CD8-positive, alpha-beta memory T cell (primary cell): ENCODE results near the gene SCGB1A1. TPM values are rescaled to one million over a fixed set of nuclear protein-coding genes. Genes with fewer than 3 reads are reported as not detected.
A peak's percentile ranks its signal among the peaks of the same experiment; 100 is the strongest.
"Not testable (repeated sequence)": the region's sequence is repeated elsewhere in the genome, so short reads cannot be mapped to it uniquely, and the experiment has no call there.

ENCODE experiments used
- CTCF ChIA-PET: fragments of 350-600 bp; sonication (Branson Sonifier 250); formaldehyde crosslinking; loops from one replicate; lab custom pipeline; 2021; ENCODE audit warnings: antibody characterized with exemption; lab: Charles Lee
- POLR2A ChIA-PET: fragments of 350-600 bp; sonication (Branson Sonifier 250); formaldehyde crosslinking; loops from one replicate; lab custom pipeline; 2021; ENCODE audit warnings: antibody characterized with exemption; lab: Charles Lee
- DNase-seq, 5 donors: peaks; one replicate each; pipeline versions ENCODE4 v3.0.0 to v3.0.0-alpha.2; 2020 to 2022; ENCODE audit warnings: mixed read lengths in 1 of 5
- H3K27ac ChIP-seq: one replicate; pipeline ENCODE4 v1.7.0; 2013; ENCODE audit warnings: low read depth, mild to moderate bottlenecking, low read length, moderate library complexity
- H3K27me3 ChIP-seq: 2 replicates; pipeline ENCODE4 v1.7.0; 2013; ENCODE audit warnings: low read length, mild to moderate bottlenecking; ENCODE audit not compliant: insufficient read depth, poor library complexity, severe bottlenecking
- H3K36me3 ChIP-seq: 2 replicates; pipeline ENCODE4 v1.7.0; 2013; ENCODE audit warnings: mild to moderate bottlenecking, low read length, moderate library complexity; ENCODE audit not compliant: insufficient read depth
- H3K4me1 ChIP-seq: 2 replicates; pipeline ENCODE4 v1.7.0; 2013; ENCODE audit warnings: mild to moderate bottlenecking, low read length, moderate library complexity; ENCODE audit not compliant: insufficient read depth
- H3K4me3 ChIP-seq: 2 replicates; pipeline ENCODE4 v1.7.0; 2013; ENCODE audit warnings: mild to moderate bottlenecking, low read length
- H3K9me3 ChIP-seq: 2 replicates; pipeline ENCODE4 v1.7.0; 2013; ENCODE audit warnings: mild to moderate bottlenecking, low read length
- H3K27ac Mint-ChIP-seq, 8 donors: one replicate each; pipeline ENCODE4 v1.8.0; 2020 to 2021; ENCODE audit warnings: mixed read lengths in 8 of 8, mild to moderate bottlenecking in 6 of 8, inconsistent platforms in 3 of 8, moderate library complexity in 3 of 8
- H3K27me3 Mint-ChIP-seq, 2 donors: one replicate each; pipeline ENCODE4 v1.8.0; 2020 to 2021; ENCODE audit warnings: mixed read lengths in 2 of 2, mild to moderate bottlenecking in 1 of 2, moderate library complexity in 1 of 2
- H3K36me3 Mint-ChIP-seq, 3 donors: one replicate each; pipeline ENCODE4 v1.8.0; 2020 to 2021; ENCODE audit warnings: mixed read lengths in 3 of 3, inconsistent platforms in 1 of 3, mild to moderate bottlenecking in 1 of 3
- H3K4me1 Mint-ChIP-seq, 3 donors: one replicate each; pipeline ENCODE4 v1.8.0; 2020 to 2021; ENCODE audit warnings: mixed read lengths in 3 of 3, inconsistent platforms in 1 of 3, mild to moderate bottlenecking in 1 of 3
- H3K4me3 Mint-ChIP-seq, 7 donors: one replicate each; pipeline ENCODE4 v1.8.0; 2020 to 2021; ENCODE audit warnings: mixed read lengths in 7 of 7, mild to moderate bottlenecking in 6 of 7, moderate library complexity in 4 of 7, inconsistent platforms in 2 of 7
- H3K9me3 Mint-ChIP-seq, 5 donors: one replicate each; pipeline ENCODE4 v1.8.0; 2020 to 2022; ENCODE audit warnings: mixed read lengths in 5 of 5, mild to moderate bottlenecking in 3 of 5, moderate library complexity in 2 of 5, inconsistent platforms in 1 of 5
- polyA plus RNA-seq: library from polyadenylated mRNA; unstranded; fragments of 300-500 nt; fragmentation: Illumina TruSeq; gene quantifications from one replicate; pipeline ENCODE4 v1.2.3, GENCODE V29; 2021
- total RNA-seq, 2 experiments: library from RNA; stranded (reverse); gene quantifications; one replicate each; pipeline ENCODE4 v1.2.3, GENCODE V29; 2021

SCGB1A1 gene
- total RNA-seq (not detected), polyA plus RNA-seq (not detected)

DNA sequence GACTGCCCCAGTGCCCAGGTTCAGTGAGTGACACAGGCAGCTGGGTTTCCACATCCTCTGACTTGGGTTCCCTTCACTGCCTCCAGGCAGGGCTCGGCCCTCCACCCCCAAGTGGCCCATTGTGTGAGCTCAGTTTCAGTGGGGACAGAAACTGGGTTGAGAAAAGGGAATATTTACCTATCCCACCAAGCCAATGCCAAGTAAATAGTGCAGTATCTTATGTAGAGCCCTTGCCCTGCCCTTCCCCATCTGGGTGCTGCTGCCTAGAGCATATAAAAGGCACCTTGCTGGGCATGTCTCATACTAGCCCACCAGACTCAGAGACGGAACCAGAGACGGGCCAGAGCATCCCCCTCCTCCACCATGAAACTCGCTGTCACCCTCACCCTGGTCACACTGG lies at the start of gene SCGB1A1:
Gene SCGB1A1 (plus strand): TSS at position 301 of the 400 bp plus-strand sequence. CDS start 63 bp downstream, at position 364.
- Histone ChIP-seq H3K27ac (peak within 1 kb of the TSS; percentile 4), H3K4me1 (no peaks in the 10 kb centered on the region), H3K9me3 (no peaks in the 10 kb centered on the region), H3K27me3 (no peaks in the 10 kb centered on the region), H3K4me3 (no peak within 1 kb of the TSS), H3K36me3 (no peaks in the 10 kb centered on the region)
- Mint-ChIP-seq H3K4me1 (no peaks in the 10 kb centered on the region), H3K36me3 (no peaks in the 10 kb centered on the region), H3K27me3 (no peaks in the 10 kb centered on the region), H3K27ac (peak within 1 kb of the TSS in 1 of 8 donors; percentile 72), H3K4me3 (no peak within 1 kb of the TSS), H3K9me3 (no peaks in the 10 kb centered on the region)
- CTCF ChIA-PET = interaction anchor here (1.1 to 1.4 kb wide), 3 partner anchors 16 to 487 kb away, joined by 3 to 4 read pairs (median 3); partner anchors contain the start of gene TUT1
- DNase-seq = no peak
- POLR2A ChIA-PET = no interaction called here

DNA sequence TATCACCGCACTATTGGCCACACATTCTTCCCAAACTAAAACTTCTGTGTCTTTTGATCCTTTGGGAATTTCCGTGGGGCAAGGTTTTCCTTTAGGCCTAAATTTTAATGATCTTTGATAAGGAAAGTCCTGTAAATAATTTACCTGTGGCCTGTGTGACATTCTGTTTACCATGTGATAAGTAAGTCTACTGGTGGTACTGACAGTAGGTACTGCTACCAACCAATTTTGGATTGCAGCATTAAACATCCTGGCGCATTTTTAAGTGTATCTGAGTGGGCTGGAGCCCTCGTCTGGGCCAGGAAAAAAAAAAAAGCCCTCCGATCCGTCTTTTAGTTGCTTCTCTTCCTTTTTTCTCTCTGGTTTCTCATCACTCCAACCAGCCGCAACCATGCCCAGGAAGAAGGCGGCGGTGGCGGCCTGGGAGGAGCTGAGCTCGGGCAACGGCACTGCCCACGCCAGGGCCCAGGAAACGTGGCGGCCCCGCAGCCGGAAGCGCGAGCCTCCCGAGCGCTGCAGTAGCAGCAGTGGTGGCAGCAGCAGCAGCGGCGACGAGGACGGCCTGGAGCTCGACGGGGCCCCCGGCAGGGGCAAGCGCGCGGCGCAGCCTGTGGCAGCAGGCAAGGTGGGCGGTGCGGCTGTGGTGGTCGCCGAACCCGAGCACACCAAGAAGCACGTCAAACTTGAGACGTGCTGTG lies 47.9 kb upstream of the SCGB1A1 start:
- Histone ChIP-seq H3K4me3 (no peak overlapping the region), H3K9me3 (no peaks in the 10 kb centered on the region), H3K4me1 (no peaks in the 10 kb centered on the region), H3K27ac (no peak overlapping the region), H3K36me3 (no peaks in the 10 kb centered on the region), H3K27me3 (no peaks in the 10 kb centered on the region)
- ChIA-PET POLR2A (interaction anchor here (1.4 kb wide), 1 partner anchor 30 kb away, joined by 4 read pairs; no protein-coding TSS in a partner anchor), CTCF (interaction anchor here (0.9 to 1.6 kb wide), 4 partner anchors 30 to 190 kb away, joined by 3 to 7 read pairs (median 4); partner anchors contain the start of gene ASRGL1)
- Mint-ChIP-seq H3K4me3 (peak overlapping the region; percentile 41 to 82 (median 76)), H3K27ac (peak overlapping the region in 7 of 8 donors; percentile 11 to 91 (median 87)), H3K27me3 (peaks cover 0 to 2% of the 10 kb centered on the region in 2 donors), H3K36me3 (no peaks in the 10 kb centered on the region), H3K4me1 (peaks cover 3 to 42% (median 18%) of the 10 kb centered on the region in 3 donors), H3K9me3 (no peaks in the 10 kb centered on the region)
- DNase-seq = peak in 4 of 5 donors; percentile 38 to 71 (median 56)

- Histone ChIP-seq H3K4me3 (no peak overlapping the region), H3K27ac (no peak overlapping the region), H3K9me3 (no peaks in the 10 kb centered on the region), H3K4me1 (no peaks in the 10 kb centered on the region), H3K27me3 (no peaks in the 10 kb centered on the region), H3K36me3 (no peaks in the 10 kb centered on the region)
- Mint-ChIP-seq H3K27me3 (peaks cover 0 to 2% of the 10 kb centered on the region in 2 donors), H3K4me3 (peak overlapping the region in 3 of 7 donors; percentile 11 to 43 (median 18)), H3K4me1 (peaks cover 2 to 41% (median 18%) of the 10 kb centered on the region in 3 donors), H3K9me3 (no peaks in the 10 kb centered on the region), H3K36me3 (no peaks in the 10 kb centered on the region), H3K27ac (peak overlapping the region in 6 of 8 donors; percentile 5 to 63 (median 48))
- DNase-seq = no peak
- ChIA-PET CTCF (interaction anchor here (1.2 kb wide), 1 partner anchor 35 kb away, joined by 3 read pairs; no protein-coding TSS in a partner anchor), POLR2A (no interaction called here)
Measured at GRCh38 chr11:62372871-62373270, 46.0 kb upstream of the SCGB1A1 start.

GRCh38 chr11:62373464-62374119 lies 45.2 kb upstream of the SCGB1A1 start:
- ChIA-PET POLR2A (no interaction called here), CTCF (no interaction called here)
- no peaks in the 10 kb centered on the region for H3K4me1 ChIP-seq
- no peak for DNase-seq
- Mint-ChIP-seq H3K4me3 (no peak overlapping the region), H3K27ac (peak overlapping the region in 6 of 8 donors; percentile 3 to 58 (median 45)), H3K9me3 (no peaks in the 10 kb centered on the region), H3K36me3 (no peaks in the 10 kb centered on the region), H3K27me3 (peaks cover 0 to 2% of the 10 kb centered on the region in 2 donors), H3K4me1 (peaks cover 2 to 37% (median 18%) of the 10 kb centered on the region in 3 donors)
- no peaks in the 10 kb centered on the region for H3K27me3 ChIP-seq
- no peaks in the 10 kb centered on the region for H3K9me3 ChIP-seq
- H3K4me3 ChIP-seq = no peak overlapping the region
- no peak overlapping the region for H3K27ac ChIP-seq
- H3K36me3 ChIP-seq = no peaks in the 10 kb centered on the region

- no peaks in the 10 kb centered on the region for H3K9me3 Mint-ChIP-seq
- CTCF ChIA-PET = interaction anchor here (3.8 to 4.7 kb wide), 2 partner anchors 20 to 36 kb away, joined by 14 to 32 read pairs; partner anchors contain the start of gene ASRGL1
- POLR2A ChIA-PET = no interaction called here
- Histone ChIP-seq H3K9me3 (no peaks in the 10 kb centered on the region), H3K4me3 (no peak overlapping the region), H3K4me1 (no peaks in the 10 kb centered on the region), H3K27ac (no peak overlapping the region), H3K27me3 (no peaks in the 10 kb centered on the region), H3K36me3 (no peaks in the 10 kb centered on the region)
- H3K4me3 Mint-ChIP-seq = no peak overlapping the region
- peaks cover 2 to 37% (median 18%) of the 10 kb centered on the region in 3 donors for H3K4me1 Mint-ChIP-seq
- DNase-seq = no peak
- peaks cover 0 to 2% of the 10 kb centered on the region in 2 donors for H3K27me3 Mint-ChIP-seq
- H3K36me3 Mint-ChIP-seq = no peaks in the 10 kb centered on the region
- no peak overlapping the region for H3K27ac Mint-ChIP-seq
Measured at GRCh38 chr11:62374801-62375200, 44.0 kb upstream of the SCGB1A1 start.

DNA sequence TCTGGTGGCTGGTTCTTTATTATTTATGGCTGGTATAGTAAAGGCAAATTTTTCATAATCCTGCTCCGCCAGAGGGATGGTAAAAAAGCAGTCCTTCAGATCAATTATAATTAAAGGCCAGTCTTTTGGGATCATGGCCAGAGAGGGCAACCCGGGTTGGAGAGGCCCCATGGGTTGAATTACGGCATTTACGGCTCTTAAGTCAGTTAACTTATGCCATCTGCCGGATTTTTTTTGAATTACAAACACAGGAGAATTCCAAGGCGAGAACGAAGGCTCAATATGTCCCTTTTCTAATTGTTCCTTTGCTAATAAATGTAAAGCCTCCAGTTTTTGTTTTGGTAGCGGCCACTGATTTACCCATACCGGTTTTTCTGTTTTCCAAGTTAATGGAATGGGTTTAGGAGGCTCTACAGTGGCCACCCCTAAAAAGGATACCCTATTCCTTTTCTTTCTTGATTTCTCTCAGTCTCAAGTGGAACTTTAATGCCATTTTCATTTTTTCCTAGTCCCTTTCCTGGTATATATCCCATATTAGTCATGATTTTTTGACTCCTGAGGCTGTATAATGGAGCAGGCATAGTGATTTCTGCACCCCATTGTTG lies 40.3 kb upstream of the SCGB1A1 start:
- H3K27ac ChIP-seq, H3K36me3 Mint-ChIP-seq, H3K4me3 ChIP-seq, H3K4me1 ChIP-seq, H3K27me3 ChIP-seq, H3K4me3 Mint-ChIP-seq, H3K9me3 ChIP-seq, H3K9me3 Mint-ChIP-seq, H3K27me3 Mint-ChIP-seq, H3K27ac Mint-ChIP-seq, POLR2A ChIA-PET, H3K36me3 ChIP-seq: not testable (repeated sequence)
- DNase-seq = peak in 2 of 5 donors; percentile 34 to 40
- H3K4me1 Mint-ChIP-seq = peaks cover 5 to 11% (median 10%) of the 10 kb centered on the region in 3 donors
- CTCF ChIA-PET = interaction anchor here (1.0 to 4.7 kb wide), 5 partner anchors 16 to 207 kb away, joined by 3 to 32 read pairs (median 5); partner anchors contain the start of gene ASRGL1

GRCh38 chr11:62379586-62379985 lies 39.2 kb upstream of the SCGB1A1 start:
- H3K4me3 ChIP-seq, H3K27me3 ChIP-seq, DNase-seq, H3K4me1 ChIP-seq, H3K36me3 ChIP-seq, H3K9me3 ChIP-seq, H3K27me3 Mint-ChIP-seq, POLR2A ChIA-PET, H3K27ac ChIP-seq, H3K27ac Mint-ChIP-seq, H3K36me3 Mint-ChIP-seq, H3K9me3 Mint-ChIP-seq, H3K4me3 Mint-ChIP-seq: not testable (repeated sequence)
- CTCF ChIA-PET = interaction anchor here (0.8 to 1.6 kb wide), 7 partner anchors 10 to 208 kb away, joined by 3 to 9 read pairs (median 3); no protein-coding TSS in a partner anchor
- H3K4me1 Mint-ChIP-seq = peaks cover 5 to 10% (median 9%) of the 10 kb centered on the region in 3 donors
